ENCODE measurements around the gene LYPD8. TPM values are rescaled to one million over a fixed set of nuclear protein-coding genes. Genes with fewer than 3 reads are reported as not detected.
"Not testable (repeated sequence)": the region's sequence is repeated elsewhere in the genome, so short reads cannot be mapped to it uniquely, and the experiment has no call there.

LYPD8 gene
- total and polyA plus RNA-seq, 9 of the 15 experiments (the other 6 are each of a cell fraction or from before 2014, with no cell fraction given), result 0.50 to 2.1 (median 1.3) TPM

GRCh38 chr1:248803501-248803900 is 47.9 kb upstream of the LYPD8 start:
- H4K20me1 ChIP-seq (replicated peaks; ENCODE audit: control insufficient read depth, insufficient read depth, low read length); H3K9me1 ChIP-seq (ENCODE audit: control insufficient read depth, insufficient read depth, low read length); ATAC-seq; H2AFZ ChIP-seq (ENCODE audit: low read depth, low read length); H3K36me3 ChIP-seq (ENCODE audit: control insufficient read depth, insufficient read depth, low read length); in situ Hi-C loops (cut with MboI); H3K9me3 ChIP-seq (replicated peaks; ENCODE audit: control insufficient read depth, insufficient read depth, low read depth, low read length); intact Hi-C loops (cut with micrococcal nuclease); BruUV-seq (replicated peaks); H3K4me2 ChIP-seq (ENCODE audit: insufficient read depth, low read length); H3K9ac ChIP-seq (ENCODE audit: insufficient read depth in 1 of 2, low read depth in 2 of 2, low read length in 2 of 2); H3K4me3 ChIP-seq; CTCF ChIA-PET (ENCODE audit: low intra/inter-chr PET ratio); FAIRE-seq; H3K79me2 ChIP-seq (ENCODE audit: control insufficient read depth, insufficient read depth, low read length); H3K27ac ChIP-seq (ENCODE audit: extremely low read depth, low read depth, low read length): not testable (repeated sequence)
- POLR2A ChIA-PET, result interaction anchor here (0.7 kb wide), 1 partner anchor 44 kb away, joined by 3 read pairs; no protein-coding TSS in a partner anchor
- Histone ChIP-seq H3K4me1 (replicated peaks in 1 of 2; ENCODE audit: control insufficient read depth in 2 of 2, insufficient read depth in 2 of 2, low read length in 2 of 2) (peaks cover 10 to 11% of the 10 kb centered on the region in 2 experiments; a peak in 2 of 5 replicates), H3K27me3 (ENCODE audit: control insufficient read depth in 2 of 2, insufficient read depth in 2 of 2, low read length in 2 of 2) (peaks cover 10 to 20% of the 10 kb centered on the region in 2 experiments; a peak in 4 of 5 replicates)
- WGBS (ENCODE audit: insufficient coverage, low coverage, missing lambda C conversion rate), result 5% methylated on average over 13 of the region's 15 CpGs
- peak in 1 of 4 experiments; percentile 3 for DNase-seq (ENCODE audit: extremely low read depth in 1 of 4, low spot score in 3 of 4)

DNA sequence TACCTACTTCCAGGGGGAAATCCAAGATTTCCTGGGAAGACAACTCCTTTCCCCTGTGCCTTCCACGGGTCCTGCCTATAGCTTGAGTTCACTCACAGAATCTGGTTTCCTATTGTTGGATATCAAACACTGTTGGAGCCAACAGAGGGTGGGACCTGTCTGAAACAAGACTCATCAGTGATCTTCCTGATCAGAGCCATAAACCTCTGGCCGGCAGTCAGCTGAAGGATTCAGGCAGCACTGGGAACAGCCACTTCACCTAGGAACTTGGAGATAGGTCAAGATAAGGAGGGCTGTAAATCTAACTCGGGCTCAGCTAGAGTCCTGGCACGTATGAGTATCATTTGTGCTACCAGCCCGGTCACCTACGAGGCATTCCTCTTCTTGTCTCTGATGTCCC is 46.9 kb upstream of the LYPD8 start:
- Histone ChIP-seq H3K79me2 (ENCODE audit: control insufficient read depth, insufficient read depth, low read length) (no peaks in the 10 kb centered on the region), H4K20me1 (replicated peaks; ENCODE audit: control insufficient read depth, insufficient read depth, low read length) (no peaks in the 10 kb centered on the region; the same call in 1 of the 2 replicates), H3K36me3 (ENCODE audit: control insufficient read depth, insufficient read depth, low read length) (no peaks in the 10 kb centered on the region), H3K4me2 (ENCODE audit: insufficient read depth, low read length) (no peak overlapping the region), H3K4me1 (replicated peaks in 1 of 2; ENCODE audit: control insufficient read depth in 2 of 2, insufficient read depth in 2 of 2, low read length in 2 of 2) (peaks cover 10 to 11% of the 10 kb centered on the region in 2 experiments; a peak in 2 of 5 replicates), H3K9me3 (replicated peaks; ENCODE audit: control insufficient read depth, insufficient read depth, low read depth, low read length) (no peaks in the 10 kb centered on the region; the same call in 1 of the 2 replicates), H3K4me3 (no peak overlapping the region), H3K9ac (ENCODE audit: insufficient read depth in 1 of 2, low read depth in 2 of 2, low read length in 2 of 2) (no peak overlapping the region), H3K27ac (ENCODE audit: extremely low read depth, low read depth, low read length) (no peak overlapping the region), H2AFZ (ENCODE audit: low read depth, low read length) (no peak overlapping the region), H3K9me1 (ENCODE audit: control insufficient read depth, insufficient read depth, low read length) (no peaks in the 10 kb centered on the region), H3K27me3 (ENCODE audit: control insufficient read depth in 2 of 2, insufficient read depth in 2 of 2, low read length in 2 of 2) (peaks cover 10 to 20% of the 10 kb centered on the region in 2 experiments; a peak in 4 of 5 replicates)
- ATAC-seq (no peak), FAIRE-seq (no peak), DNase-seq (ENCODE audit: extremely low read depth in 1 of 4, low spot score in 3 of 4) (no peak)
- BruUV-seq (replicated peaks), result no TSS peak
- CTCF ChIA-PET (ENCODE audit: low intra/inter-chr PET ratio), result no interaction called here
- TF ChIP-seq, protein P1, sequence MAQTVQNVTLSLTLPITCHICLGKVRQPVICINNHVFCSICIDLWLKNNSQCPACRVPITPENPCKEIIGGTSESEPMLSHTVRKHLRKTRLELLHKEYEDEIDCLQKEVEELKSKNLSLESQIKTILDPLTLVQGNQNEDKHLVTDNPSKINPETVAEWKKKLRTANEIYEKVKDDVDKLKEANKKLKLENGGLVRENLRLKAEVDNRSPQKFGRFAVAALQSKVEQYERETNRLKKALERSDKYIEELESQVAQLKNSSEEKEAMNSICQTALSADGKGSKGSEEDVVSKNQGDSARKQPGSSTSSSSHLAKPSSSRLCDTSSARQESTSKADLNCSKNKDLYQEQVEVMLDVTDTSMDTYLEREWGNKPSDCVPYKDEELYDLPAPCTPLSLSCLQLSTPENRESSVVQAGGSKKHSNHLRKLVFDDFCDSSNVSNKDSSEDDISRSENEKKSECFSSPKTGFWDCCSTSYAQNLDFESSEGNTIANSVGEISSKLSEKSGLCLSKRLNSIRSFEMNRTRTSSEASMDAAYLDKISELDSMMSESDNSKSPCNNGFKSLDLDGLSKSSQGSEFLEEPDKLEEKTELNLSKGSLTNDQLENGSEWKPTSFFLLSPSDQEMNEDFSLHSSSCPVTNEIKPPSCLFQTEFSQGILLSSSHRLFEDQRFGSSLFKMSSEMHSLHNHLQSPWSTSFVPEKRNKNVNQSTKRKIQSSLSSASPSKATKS (CRISPR knock-in tag; IDR thresholded peaks at IDR 0.05), result no peak
- TF ChIP-seq SAFB2 (IDR thresholded peaks at IDR 0.05; ENCODE audit: borderline replicate concordance, low read depth, low read length, severe bottlenecking), result no peak
- no peak for TF ChIP-seq ELK3 (CRISPR knock-in tag; IDR thresholded peaks at IDR 0.05)
- TF ChIP-seq SAFB (IDR thresholded peaks at IDR 0.05; ENCODE audit: borderline replicate concordance, low read depth, low read length), result no peak
- no peak for TF ChIP-seq ZNF3 (CRISPR knock-in tag; IDR thresholded peaks at IDR 0.05)
- WGBS (ENCODE audit: insufficient coverage, low coverage, missing lambda C conversion rate), result 3% methylated on average over 6 of the region's 6 CpGs
- intact Hi-C loops (cut with micrococcal nuclease), result no loop called here
- POLR2A ChIA-PET, result interaction anchor here (0.6 kb wide), 1 partner anchor 18 kb away, joined by 4 read pairs; no protein-coding TSS in a partner anchor
- in situ Hi-C loops (cut with MboI), result no loop called here

All from K562 (cell line).